HEK293 (cell line): Measurements from ENCODE around the gene C9orf85.
A peak's percentile ranks its signal among the peaks of the same experiment; 100 is the strongest.

Experiments
- CTCF ChIA-PET: fragments of 350-600 bp; formaldehyde crosslinking; extraction: SDS; loops from one replicate; lab custom pipeline; 2021; ENCODE audit warnings: antibody characterized with exemption; lab: Yijun Ruan, JAX
- POLR2A ChIA-PET: fragments of 300-600 bp; formaldehyde crosslinking; extraction: SDS; loops from one replicate; lab custom pipeline; 2020; ENCODE audit warnings: antibody characterized with exemption, inconsistent platforms; lab: Yijun Ruan, JAX
- H3K27ac ChIP-seq: fragments of 200-500 bp; sonication (Bioruptor generic); 2 replicates; pipeline ENCODE4 v1.5.1; 2014; ENCODE audit warnings: low read depth, low read length, control low read depth, inconsistent platforms; ENCODE audit errors: extremely low read depth
- H3K36me3 ChIP-seq, 2 experiments: fragments of 200-500 bp in 1 of 2; sonication (Bioruptor generic) in 1 of 2; 1 replicate in 1 of 2; 2 replicates in 1 of 2; pipeline ENCODE4 v1.5.1; 2014 to 2017; ENCODE audit warnings: inconsistent platforms in 2 of 2, low read length in 2 of 2; ENCODE audit not compliant: control insufficient read depth in 2 of 2, insufficient read depth in 1 of 2
- H3K4me1 ChIP-seq: fragments of 200-500 bp; sonication (Bioruptor generic); 2 replicates; pipeline ENCODE4 v1.5.1; 2014; ENCODE audit warnings: mild to moderate bottlenecking, low read length, inconsistent platforms; ENCODE audit not compliant: control insufficient read depth, insufficient read depth
- H3K4me3 ChIP-seq: 2 replicates; pipeline ENCODE4 v1.5.1; 2011; ENCODE audit warnings: low read depth, mild to moderate bottlenecking, control low read depth, low read length, moderate library complexity
- H3K9me3 ChIP-seq: fragments of 200-500 bp; sonication (Bioruptor generic); 2 replicates; pipeline ENCODE4 v1.5.1; 2014; ENCODE audit warnings: low read depth, low read length, inconsistent platforms; ENCODE audit not compliant: control insufficient read depth, insufficient read depth
- BCL11A ChIP-seq: fragments of 450-650 bp; formaldehyde crosslinking; IDR thresholded peaks from 2 replicates; pipeline ENCODE4 v1.5.1; 2016; ENCODE audit warnings: low read depth, missing biosample characterization, missing genetic modification characterization
- REPIN1 ChIP-seq: fragments of 450-650 bp; formaldehyde crosslinking; IDR thresholded peaks from 2 replicates; pipeline ENCODE4 v1.5.1; 2017; ENCODE audit warnings: missing biosample characterization, missing genetic modification characterization, low read depth
- SETDB1 ChIP-seq: IDR thresholded peaks from one replicate; pipeline ENCODE4 v1.6.1; 2017; ENCODE audit warnings: mild to moderate bottlenecking, low read length, moderate library complexity, mixed read lengths; ENCODE audit not compliant: insufficient read length
- YY1 ChIP-seq: fragments of 450-650 bp; formaldehyde crosslinking; IDR thresholded peaks from 2 replicates; pipeline ENCODE4 v1.5.1; 2018; ENCODE audit warnings: missing biosample characterization, missing genetic modification characterization
- ZBTB48 ChIP-seq: fragments of 450-650 bp; formaldehyde crosslinking; IDR thresholded peaks from 2 replicates; pipeline ENCODE4 v1.5.1; 2016; ENCODE audit warnings: missing biosample characterization, missing genetic modification characterization
- ZNF350 ChIP-seq: fragments of 450-650 bp; formaldehyde crosslinking; IDR thresholded peaks from 2 replicates; pipeline ENCODE4 v1.5.0; 2017; ENCODE audit warnings: missing biosample characterization, mild to moderate bottlenecking, missing genetic modification characterization
- ZNF37A ChIP-seq: fragments of 450-650 bp; IDR thresholded peaks from 2 replicates; pipeline ENCODE4 v1.5.1; 2018; ENCODE audit warnings: missing biosample characterization, missing genetic modification characterization
- ZNF555 ChIP-seq: fragments of 450-650 bp; formaldehyde crosslinking; conservative IDR thresholded peaks from 2 replicates; pipeline ENCODE4 v1.5.1; 2017; ENCODE audit warnings: missing biosample characterization, mild to moderate bottlenecking, missing genetic modification characterization, inconsistent platforms
- ZNF560 ChIP-seq: fragments of 450-650 bp; formaldehyde crosslinking; IDR thresholded peaks from 2 replicates; pipeline ENCODE4 v1.5.1; 2017; ENCODE audit warnings: missing biosample characterization, missing genetic modification characterization, borderline replicate concordance
- ZNF623 ChIP-seq: fragments of 450-650 bp; formaldehyde crosslinking; IDR thresholded peaks from 2 replicates; pipeline ENCODE4 v1.5.1; 2016; ENCODE audit warnings: missing biosample characterization, missing genetic modification characterization
- ZNF654 ChIP-seq: fragments of 450-650 bp; formaldehyde crosslinking; IDR thresholded peaks from 2 replicates; pipeline ENCODE4 v1.5.1; 2016; ENCODE audit warnings: low read depth, missing biosample characterization, missing genetic modification characterization
- TF ChIP-seq, protein P1 (sequence below): fragments of 450-650 bp; formaldehyde crosslinking; IDR thresholded peaks from 2 replicates; pipeline ENCODE4 v1.5.1; 2016; ENCODE audit warnings: missing biosample characterization, missing genetic modification characterization

The C9orf85 gene

DNA sequence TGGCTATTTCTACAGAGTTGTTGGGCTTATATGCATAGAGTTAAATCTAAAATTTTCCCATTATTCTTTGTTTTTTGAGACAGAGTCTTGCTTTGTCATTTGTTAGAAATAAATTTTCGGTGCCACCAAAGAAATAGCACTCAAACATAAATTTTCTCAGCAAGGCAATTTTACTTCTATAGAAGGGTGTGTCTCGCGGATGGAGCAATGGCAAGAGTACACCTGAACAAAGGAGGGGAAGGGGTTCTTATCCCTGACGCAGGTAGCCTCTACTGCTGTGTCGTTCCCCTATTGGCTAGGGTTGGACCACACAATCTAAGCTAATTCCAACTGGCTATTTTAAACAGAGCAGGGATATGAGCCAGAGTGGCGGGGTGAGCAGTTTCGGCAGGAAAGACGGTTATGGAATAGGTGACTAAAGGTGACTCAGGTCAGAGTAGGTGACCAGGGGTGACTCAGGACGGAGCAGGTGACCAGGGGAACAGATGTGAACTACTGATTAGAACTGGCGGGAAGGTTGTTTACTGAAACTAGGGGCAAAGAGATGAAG lies 57.2 kb downstream of the C9orf85 start:
- Histone ChIP-seq H3K9me3 (no peaks in the 10 kb centered on the region), H3K27ac (no peak overlapping the region), H3K36me3 (peaks cover 2 to 5% of the 10 kb centered on the region in 2 experiments; a peak in 2 of 3 replicates), H3K4me1 (no peaks in the 10 kb centered on the region), H3K4me3 (no peak overlapping the region)
- TF ChIP-seq ZNF555 (tag by site-specific recombination) (no peak), SETDB1 (peak; percentile 74)
- POLR2A ChIA-PET: no interaction called here
- CTCF ChIA-PET: no interaction called here

DNA sequence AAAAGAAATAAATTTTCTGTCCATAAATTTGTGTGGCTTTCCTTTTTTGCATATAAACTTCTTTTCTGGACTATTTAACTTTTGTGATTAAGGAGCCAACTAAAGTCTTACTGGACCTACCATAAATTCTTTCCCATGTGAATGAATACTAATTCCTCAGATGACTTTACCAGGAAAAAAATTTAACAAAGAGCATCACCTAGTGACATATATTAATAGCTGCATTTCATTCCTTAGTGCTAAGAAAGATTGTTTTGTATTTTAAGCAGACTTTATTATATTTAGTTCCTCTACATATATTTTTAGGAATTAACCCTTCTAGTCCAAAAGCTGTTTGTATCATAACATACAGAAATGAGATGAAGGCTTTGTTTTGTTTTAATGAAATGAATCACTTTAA lies 64.4 kb downstream of the C9orf85 start:
- Histone ChIP-seq H3K27ac (no peak overlapping the region), H3K4me1 (no peaks in the 10 kb centered on the region), H3K9me3 (no peaks in the 10 kb centered on the region), H3K4me3 (no peak overlapping the region), H3K36me3 (peaks cover 3 to 5% of the 10 kb centered on the region in 2 experiments; a peak in 2 of 3 replicates)
- TF ChIP-seq BCL11A (tag by site-specific recombination): no peak
- peak; percentile 59 for TF ChIP-seq ZNF654
- ChIA-PET CTCF (interaction anchor here (0.6 to 2.3 kb wide), 8 partner anchors 9 to 209 kb away, joined by 3 to 14 read pairs (median 3); no protein-coding TSS in a partner anchor), POLR2A (interaction anchor here (1.0 kb wide), 1 partner anchor 65 kb away, joined by 3 read pairs; the partner anchor contains the start of genes ABHD17B and C9orf85)

DNA sequence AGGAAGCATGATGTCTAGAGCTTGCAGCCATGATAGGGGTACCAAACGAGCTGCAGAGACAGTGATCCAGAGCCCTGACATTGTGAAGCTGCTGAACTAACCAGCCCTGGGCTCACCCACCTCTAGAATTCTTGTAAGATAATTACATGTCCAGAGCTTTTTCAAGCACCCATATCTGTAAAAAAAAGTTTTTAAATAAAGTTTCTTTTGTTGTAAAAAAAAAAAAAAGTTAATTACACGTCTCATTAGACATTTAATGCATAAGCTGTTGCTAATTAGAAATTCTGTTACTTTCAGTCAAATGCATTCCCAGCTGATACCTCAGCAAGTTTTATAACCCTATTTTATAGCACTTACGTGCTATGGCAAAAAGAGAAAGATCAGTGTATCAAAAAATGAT lies 65.6 kb downstream of the C9orf85 start:
- H3K4me3 ChIP-seq: no peak overlapping the region
- CTCF ChIA-PET: interaction anchor here (0.6 to 2.3 kb wide), 2 partner anchors 170 to 1085 kb away, joined by 3 to 14 read pairs; no protein-coding TSS in a partner anchor
- peaks cover 3 to 5% of the 10 kb centered on the region in 2 experiments; a peak in 2 of 3 replicates for H3K36me3 ChIP-seq
- H3K9me3 ChIP-seq: no peaks in the 10 kb centered on the region
- POLR2A ChIA-PET: no interaction called here
- TF ChIP-seq ZNF623 (tag by site-specific recombination) (no peak), ZBTB48 (tag by site-specific recombination) (no peak), BCL11A (tag by site-specific recombination) (no peak), ZNF350 (tag by site-specific recombination) (no peak), REPIN1 (tag by site-specific recombination) (no peak), YY1 (tag by site-specific recombination) (no peak), ZNF560 (tag by site-specific recombination) (no peak), ZNF37A (tag by site-specific recombination) (no peak)
- no peaks in the 10 kb centered on the region for H3K4me1 ChIP-seq
- H3K27ac ChIP-seq: no peak overlapping the region

- POLR2A ChIA-PET: no interaction called here
- peaks cover 5% of the 10 kb centered on the region; the same call in 1 of the 2 replicates for H3K4me1 ChIP-seq
- H3K9me3 ChIP-seq: no peaks in the 10 kb centered on the region
- no peaks in the 10 kb centered on the region for H3K36me3 ChIP-seq
- TF ChIP-seq, protein P1, sequence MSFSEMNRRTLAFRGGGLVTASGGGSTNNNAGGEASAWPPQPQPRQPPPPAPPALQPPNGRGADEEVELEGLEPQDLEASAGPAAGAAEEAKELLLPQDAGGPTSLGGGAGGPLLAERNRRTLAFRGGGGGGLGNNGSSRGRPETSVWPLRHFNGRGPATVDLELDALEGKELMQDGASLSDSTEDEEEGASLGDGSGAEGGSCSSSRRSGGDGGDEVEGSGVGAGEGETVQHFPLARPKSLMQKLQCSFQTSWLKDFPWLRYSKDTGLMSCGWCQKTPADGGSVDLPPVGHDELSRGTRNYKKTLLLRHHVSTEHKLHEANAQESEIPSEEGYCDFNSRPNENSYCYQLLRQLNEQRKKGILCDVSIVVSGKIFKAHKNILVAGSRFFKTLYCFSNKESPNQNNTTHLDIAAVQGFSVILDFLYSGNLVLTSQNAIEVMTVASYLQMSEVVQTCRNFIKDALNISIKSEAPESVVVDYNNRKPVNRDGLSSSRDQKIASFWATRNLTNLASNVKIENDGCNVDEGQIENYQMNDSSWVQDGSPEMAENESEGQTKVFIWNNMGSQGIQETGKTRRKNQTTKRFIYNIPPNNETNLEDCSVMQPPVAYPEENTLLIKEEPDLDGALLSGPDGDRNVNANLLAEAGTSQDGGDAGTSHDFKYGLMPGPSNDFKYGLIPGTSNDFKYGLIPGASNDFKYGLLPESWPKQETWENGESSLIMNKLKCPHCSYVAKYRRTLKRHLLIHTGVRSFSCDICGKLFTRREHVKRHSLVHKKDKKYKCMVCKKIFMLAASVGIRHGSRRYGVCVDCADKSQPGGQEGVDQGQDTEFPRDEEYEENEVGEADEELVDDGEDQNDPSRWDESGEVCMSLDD (tag by site-specific recombination): no peak
- CTCF ChIA-PET: interaction anchor here (1.3 to 2.0 kb wide), 4 partner anchors 44 to 173 kb away, joined by 3 to 8 read pairs (median 6); no protein-coding TSS in a partner anchor
- H3K27ac ChIP-seq: no peak overlapping the region
- no peak overlapping the region for H3K4me3 ChIP-seq
These were observed 69.1 kb downstream of the C9orf85 start for GRCh38 chr9:71980266-71981190.
